CD4-positive, alpha-beta T cell treated with Interleukin-1 beta for 1 hour (primary cell): ENCODE results near the gene PSME2.

Source experiments
- DNase-seq, 2 donors: peaks; one replicate each; pipeline ENCODE4 v3.0.0-alpha.2; 2020 to 2022

PSME2 gene

GRCh38 chr14:24179294-24179960, 33.0 kb upstream of the PSME2 start:
- DNase-seq = no peak

GRCh38 chr14:24178399-24179178, 32.2 kb upstream of the PSME2 start:
- no peak for DNase-seq

DNA sequence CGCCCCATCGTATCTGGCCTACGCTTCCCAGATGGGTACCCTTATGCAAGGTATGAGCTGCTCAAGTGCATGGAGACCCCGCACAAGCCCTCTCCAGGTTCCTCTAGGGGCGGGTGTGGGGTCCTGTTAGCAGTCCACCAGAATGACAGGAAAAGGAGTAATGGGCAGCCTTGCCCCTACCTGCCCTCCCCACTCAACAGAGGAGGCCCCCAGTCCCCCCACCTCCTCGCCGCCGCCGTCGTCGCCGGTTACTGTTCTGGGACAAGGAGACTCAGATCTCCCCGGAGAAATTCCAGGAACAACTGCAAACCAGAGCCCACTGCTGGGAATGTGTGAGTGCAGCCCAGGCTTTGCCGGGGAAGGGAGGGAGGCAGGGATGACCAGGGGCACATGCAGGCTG, 31.5 kb upstream of the PSME2 start:
- DNase-seq = no peak

DNA sequence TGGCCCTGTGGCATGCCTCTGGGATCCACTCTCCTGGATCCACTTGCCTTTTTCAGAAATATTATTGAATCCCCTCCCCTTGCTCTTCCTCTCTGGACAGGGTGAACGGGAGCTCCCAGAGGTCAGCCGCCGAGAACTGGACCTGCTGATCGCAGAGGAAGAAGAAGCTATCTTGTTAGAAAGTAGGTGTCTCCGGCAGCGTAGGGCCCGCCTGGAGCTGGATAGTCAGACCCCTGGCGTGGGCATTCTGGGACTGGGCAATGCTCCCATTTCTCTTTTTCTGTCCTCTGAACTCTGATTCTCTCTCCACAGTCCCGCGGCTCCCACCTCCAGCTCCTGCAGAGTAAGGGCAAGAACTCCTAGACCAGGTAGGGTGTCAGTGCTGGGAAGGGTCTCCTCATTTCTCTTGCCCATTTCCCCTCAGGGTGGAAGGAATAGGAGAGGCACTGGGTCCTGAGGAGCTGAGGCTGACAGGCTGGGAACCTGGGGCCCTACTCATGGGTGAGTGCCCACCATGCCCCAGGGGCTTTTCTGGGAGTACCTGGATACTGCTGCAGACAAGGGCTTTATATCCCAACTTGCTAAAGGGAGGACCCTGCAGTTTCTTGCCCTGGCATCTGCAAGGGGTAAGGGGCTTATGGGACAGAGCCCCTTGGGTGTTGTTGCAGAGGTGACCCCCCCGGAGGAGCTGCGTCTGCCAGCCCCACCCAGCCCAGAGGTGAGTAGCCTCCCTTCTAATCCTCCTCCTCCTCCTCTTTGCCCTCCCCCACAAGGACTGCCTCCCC, 30.8 kb upstream of the PSME2 start:
- DNase-seq = no peak

- DNase-seq = no peak
Measured at GRCh38 chr14:24176599-24176998, 30.2 kb upstream of the PSME2 start.

- DNase-seq = no peak
Measured at GRCh38 chr14:24172871-24173281, 26.5 kb upstream of the PSME2 start.

- DNase-seq = no peak
Measured at GRCh38 chr14:24172261-24172860, 26.0 kb upstream of the PSME2 start.

- DNase-seq = peak; percentile 67 to 86
Measured at GRCh38 chr14:24171422-24172260, 25.2 kb upstream of the PSME2 start, which contains the start of gene REC8. REC8 (plus strand) TSS chr14:24172080; CDS start chr14:24172553, 473 bp downstream.

- no peak for DNase-seq
Measured at GRCh38 chr14:24167469-24168114, 21.2 kb upstream of the PSME2 start.

DNA sequence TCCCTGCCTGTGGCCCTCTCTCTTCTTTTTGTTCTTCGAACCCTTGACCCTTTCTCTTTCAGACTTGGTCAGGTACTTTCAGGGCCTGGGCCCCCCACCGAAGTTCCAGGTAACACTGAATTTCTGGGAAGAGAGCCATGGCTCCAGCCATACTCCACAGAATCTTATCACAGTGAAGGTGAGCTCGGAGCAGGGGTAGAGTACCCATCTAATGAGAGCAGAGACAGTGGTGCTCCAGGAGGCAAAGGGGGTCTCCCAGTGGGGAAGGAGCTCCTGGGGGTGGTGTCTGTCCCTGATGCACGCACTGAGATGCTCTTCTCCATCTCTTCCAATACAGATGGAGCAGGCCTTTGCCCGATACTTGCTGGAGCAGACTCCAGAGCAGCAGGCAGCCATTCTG, 19.4 kb upstream of the PSME2 start:
- no peak for DNase-seq

DNA sequence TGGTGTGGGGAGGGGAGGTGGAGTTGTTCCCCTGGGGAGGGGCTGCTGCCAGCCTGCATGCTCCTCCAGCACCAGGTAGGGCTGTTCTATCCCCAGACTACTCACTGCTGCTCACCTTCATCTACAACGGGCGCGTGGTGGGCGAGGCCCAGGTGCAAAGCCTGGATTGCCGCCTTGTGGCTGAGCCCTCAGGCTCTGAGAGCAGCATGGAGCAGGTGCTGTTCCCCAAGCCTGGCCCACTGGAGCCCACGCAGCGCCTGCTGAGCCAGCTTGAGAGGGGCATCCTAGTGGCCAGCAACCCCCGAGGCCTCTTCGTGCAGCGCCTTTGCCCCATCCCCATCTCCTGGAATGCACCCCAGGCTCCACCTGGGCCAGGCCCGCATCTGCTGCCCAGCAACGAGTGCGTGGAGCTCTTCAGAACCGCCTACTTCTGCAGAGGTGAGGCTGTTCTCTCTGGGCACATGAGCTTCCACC, 18.1 kb upstream of the PSME2 start:
- no peak for DNase-seq

DNA sequence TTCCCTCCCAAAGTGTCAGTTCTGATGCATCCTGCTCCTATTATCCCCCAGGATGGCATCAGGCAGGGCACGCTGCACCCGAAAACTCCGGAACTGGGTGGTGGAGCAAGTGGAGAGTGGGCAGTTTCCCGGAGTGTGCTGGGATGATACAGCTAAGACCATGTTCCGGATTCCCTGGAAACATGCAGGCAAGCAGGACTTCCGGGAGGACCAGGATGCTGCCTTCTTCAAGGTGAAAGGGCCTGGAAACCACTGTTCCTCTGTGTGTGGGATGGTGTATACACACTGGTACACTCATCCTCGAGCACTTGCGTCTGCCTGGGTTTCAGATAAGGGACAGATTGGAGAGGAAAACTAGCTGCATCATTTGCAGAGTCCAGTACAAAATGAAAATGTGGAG, 15.7 kb upstream of the PSME2 start:
- DNase-seq = no peak

GRCh38 chr14:24160850-24161804, 14.7 kb upstream of the PSME2 start, which contains the start of gene IRF9:
IRF9 (plus strand) TSS chr14:24161265; CDS start chr14:24162145, 880 bp downstream.
- DNase-seq = peak; percentile 95 to 98

GRCh38 chr14:24160499-24160849, 14.1 kb upstream of the PSME2 start:
- DNase-seq = no peak

DNA sequence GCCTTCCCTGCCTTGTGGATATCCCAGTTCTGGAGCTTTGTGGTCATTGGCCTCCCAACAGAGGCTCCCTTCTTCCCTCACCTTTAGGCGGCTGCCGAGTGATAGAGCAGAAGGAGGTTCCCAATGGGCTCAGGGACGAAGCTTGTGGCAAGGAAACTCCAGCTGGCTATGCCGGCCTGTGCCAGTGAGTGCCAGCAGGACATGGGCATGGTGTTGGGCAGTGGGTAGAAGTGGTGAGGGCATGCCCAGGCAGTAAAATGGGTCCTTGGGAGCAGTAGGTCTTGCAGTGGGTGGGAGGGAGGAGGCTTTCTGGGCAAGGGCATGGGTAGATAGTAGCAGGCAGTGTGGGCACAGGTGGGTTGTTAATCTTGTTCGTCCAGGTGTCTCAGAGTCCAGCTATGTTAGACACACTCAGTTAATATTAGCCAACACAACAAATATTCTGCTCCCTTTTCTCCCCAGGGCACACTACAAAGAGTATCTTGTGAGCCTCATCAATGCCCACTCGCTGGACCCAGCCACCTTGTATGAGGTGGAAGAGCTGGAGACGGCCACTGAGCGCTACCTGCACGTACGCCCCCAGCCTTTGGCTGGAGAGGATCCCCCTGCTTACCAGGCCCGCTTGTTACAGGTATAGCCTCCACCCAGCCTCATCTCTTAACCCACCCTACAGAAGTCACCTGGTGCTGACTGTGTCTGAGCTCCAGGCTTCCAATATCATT, 13.5 kb upstream of the PSME2 start:
- no peak for DNase-seq

GRCh38 chr14:24157331-24157730, 10.9 kb upstream of the PSME2 start:
- no peak for DNase-seq

GRCh38 chr14:24156840-24157239, 10.4 kb upstream of the PSME2 start:
- no peak for DNase-seq

- DNase-seq = no peak
Measured at GRCh38 chr14:24155100-24155499, 8.7 kb upstream of the PSME2 start.

- DNase-seq = no peak
Measured at GRCh38 chr14:24151404-24152080, 5.1 kb upstream of the PSME2 start.
